ENCODE measurements around the gene HLCS. TPM values are rescaled to one million over a fixed set of nuclear protein-coding genes. Genes with fewer than 3 reads are reported as not detected.

Gene HLCS
- total and polyA plus RNA-seq, 2 experiments from 2014 or later, result 10.6 to 30.4 TPM

DNA sequence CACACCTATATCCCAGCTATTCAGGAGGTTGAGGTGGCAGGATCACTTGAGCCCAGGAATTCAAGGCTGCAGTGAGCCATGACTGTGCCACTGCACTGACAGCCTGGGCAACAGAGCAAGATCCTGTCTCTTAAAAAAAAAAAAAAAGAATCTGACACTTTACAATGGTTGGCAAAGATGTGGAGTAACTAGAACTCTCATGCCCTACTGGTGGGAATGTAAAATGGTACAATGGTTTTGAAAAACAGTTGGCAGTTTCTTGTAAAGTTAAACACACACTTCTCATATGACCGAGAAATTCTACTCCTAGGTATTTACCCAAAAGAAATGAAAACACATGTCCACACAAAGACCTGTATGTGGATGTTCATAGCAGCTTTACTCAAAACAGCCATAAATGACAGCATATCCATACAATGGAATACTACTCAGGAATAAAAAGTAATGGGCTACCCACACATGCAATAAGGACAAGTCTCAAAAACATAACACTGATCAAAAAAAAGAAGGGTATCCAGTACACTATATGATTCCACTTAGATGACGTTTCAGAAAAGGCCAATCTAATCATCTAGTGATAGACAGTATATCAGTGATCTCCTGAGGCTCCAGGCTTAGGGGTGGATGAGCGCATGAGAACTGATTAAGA lies 58.1 kb downstream of the HLCS start:
- TF ChIP-seq, protein P1, sequence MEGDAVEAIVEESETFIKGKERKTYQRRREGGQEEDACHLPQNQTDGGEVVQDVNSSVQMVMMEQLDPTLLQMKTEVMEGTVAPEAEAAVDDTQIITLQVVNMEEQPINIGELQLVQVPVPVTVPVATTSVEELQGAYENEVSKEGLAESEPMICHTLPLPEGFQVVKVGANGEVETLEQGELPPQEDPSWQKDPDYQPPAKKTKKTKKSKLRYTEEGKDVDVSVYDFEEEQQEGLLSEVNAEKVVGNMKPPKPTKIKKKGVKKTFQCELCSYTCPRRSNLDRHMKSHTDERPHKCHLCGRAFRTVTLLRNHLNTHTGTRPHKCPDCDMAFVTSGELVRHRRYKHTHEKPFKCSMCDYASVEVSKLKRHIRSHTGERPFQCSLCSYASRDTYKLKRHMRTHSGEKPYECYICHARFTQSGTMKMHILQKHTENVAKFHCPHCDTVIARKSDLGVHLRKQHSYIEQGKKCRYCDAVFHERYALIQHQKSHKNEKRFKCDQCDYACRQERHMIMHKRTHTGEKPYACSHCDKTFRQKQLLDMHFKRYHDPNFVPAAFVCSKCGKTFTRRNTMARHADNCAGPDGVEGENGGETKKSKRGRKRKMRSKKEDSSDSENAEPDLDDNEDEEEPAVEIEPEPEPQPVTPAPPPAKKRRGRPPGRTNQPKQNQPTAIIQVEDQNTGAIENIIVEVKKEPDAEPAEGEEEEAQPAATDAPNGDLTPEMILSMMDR (IDR thresholded peaks at IDR 0.05; ENCODE audit: poor library complexity), result peak; percentile 16
- no peak for TF ChIP-seq EZH2phosphoT487 (IDR thresholded peaks at IDR 0.05; ENCODE audit: low read depth, severe bottlenecking, unreplicated experiment)
- no peak for TF ChIP-seq EZH2 (IDR thresholded peaks at IDR 0.05; ENCODE audit: borderline replicate concordance)
- Histone ChIP-seq H3K9me3 (ENCODE audit: low read depth) (no peaks in the 10 kb centered on the region), H3K4me2 (no peak overlapping the region), H2AFZ (no peak overlapping the region), H3K36me3 (replicated peaks; ENCODE audit: insufficient read depth, low read depth) (no peaks in the 10 kb centered on the region), H3K27ac (peak overlapping the region; percentile 92), H3K79me2 (peaks cover 18% of the 10 kb centered on the region), H3K4me3 (no peak overlapping the region), H4K20me1 (ENCODE audit: insufficient read depth, poor library complexity, severe bottlenecking) (no peaks in the 10 kb centered on the region), H3K9me2 (replicated peaks; ENCODE audit: insufficient read depth) (no peaks in the 10 kb centered on the region), H3K4me1 (ENCODE audit: insufficient read depth) (peaks cover 17% of the 10 kb centered on the region), H3K27me3 (no peaks in the 10 kb centered on the region)
- no peak for DNase-seq (ENCODE audit: low spot score)
- WGBS (ENCODE audit: low lambda C conversion rate, missing lambda C conversion rate), result 68% methylated on average over 3 of the region's 3 CpGs

DNA sequence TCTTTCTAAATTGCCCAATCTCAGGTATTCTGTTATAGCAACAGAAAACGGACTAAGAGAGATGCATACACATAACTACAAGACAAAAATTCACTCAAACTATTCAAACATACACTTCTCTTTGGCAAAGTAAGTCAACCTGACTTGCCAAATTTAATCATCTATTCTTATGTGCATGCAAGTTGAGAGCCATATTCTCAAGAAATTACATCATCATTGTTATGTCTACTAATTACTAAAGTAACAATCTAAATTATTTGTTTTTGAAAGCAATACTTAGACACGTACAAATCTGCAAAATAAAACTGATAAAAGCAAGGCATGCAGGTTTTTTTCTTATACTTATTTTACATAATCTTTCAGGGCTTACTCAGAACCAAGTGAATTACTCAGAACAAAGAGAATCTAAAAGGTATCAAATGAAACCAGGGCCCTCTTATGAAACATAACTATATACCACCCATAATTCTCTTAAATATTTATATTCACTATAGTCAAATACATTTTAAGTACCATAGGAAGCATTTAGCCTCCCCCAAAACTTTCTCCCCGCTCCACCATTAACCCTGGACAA lies 62.3 kb downstream of the HLCS start:
- no peaks in the 10 kb centered on the region for H3K27me3 ChIP-seq
- H4K20me1 ChIP-seq (ENCODE audit: insufficient read depth, poor library complexity, severe bottlenecking), result no peaks in the 10 kb centered on the region
- 90% methylated on average over 3 of the region's 3 CpGs for WGBS (ENCODE audit: low lambda C conversion rate, missing lambda C conversion rate)
- H3K36me3 ChIP-seq (replicated peaks; ENCODE audit: insufficient read depth, low read depth), result no peaks in the 10 kb centered on the region
- H3K9me2 ChIP-seq (replicated peaks; ENCODE audit: insufficient read depth), result no peaks in the 10 kb centered on the region
- TF ChIP-seq, protein P1 (IDR thresholded peaks at IDR 0.05; ENCODE audit: poor library complexity), result no peak
- TF ChIP-seq EZH2 (IDR thresholded peaks at IDR 0.05; ENCODE audit: borderline replicate concordance), result no peak
- no peak for TF ChIP-seq EZH2phosphoT487 (IDR thresholded peaks at IDR 0.05; ENCODE audit: low read depth, severe bottlenecking, unreplicated experiment)
- H3K4me3 ChIP-seq, result no peak overlapping the region
- no peak overlapping the region for H3K27ac ChIP-seq
- H2AFZ ChIP-seq, result no peak overlapping the region
- no peaks in the 10 kb centered on the region for H3K9me3 ChIP-seq (ENCODE audit: low read depth)
- H3K4me2 ChIP-seq, result no peak overlapping the region
- H3K4me1 ChIP-seq (ENCODE audit: insufficient read depth), result peaks cover 6% of the 10 kb centered on the region
- peaks cover 18% of the 10 kb centered on the region for H3K79me2 ChIP-seq
- DNase-seq (ENCODE audit: low spot score), result no peak

DNA sequence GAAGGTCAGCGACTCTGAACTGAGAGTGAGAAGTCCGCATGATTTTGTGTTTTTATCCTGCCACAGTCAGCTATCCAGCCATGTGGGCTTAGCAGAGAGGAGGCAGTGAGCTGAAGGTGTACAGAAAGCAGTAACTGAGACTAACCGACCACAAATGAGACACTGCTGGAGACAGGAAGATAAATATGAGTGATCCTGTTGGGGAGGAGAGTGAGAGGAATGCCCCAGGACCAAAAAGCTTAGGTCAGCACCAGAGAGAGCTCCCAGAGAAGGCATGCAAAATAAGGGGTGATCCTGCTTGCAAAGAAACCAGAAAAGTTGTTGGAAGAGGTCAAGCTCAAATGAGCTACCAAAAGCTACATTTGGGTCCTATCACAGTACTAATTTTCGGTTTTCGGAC lies 63.7 kb downstream of the HLCS start:
- no peaks in the 10 kb centered on the region for H3K36me3 ChIP-seq (replicated peaks; ENCODE audit: insufficient read depth, low read depth)
- H3K27me3 ChIP-seq, result no peaks in the 10 kb centered on the region
- H4K20me1 ChIP-seq (ENCODE audit: insufficient read depth, poor library complexity, severe bottlenecking), result no peaks in the 10 kb centered on the region
- WGBS (ENCODE audit: low lambda C conversion rate, missing lambda C conversion rate), result 79% methylated on average over 5 of the region's 5 CpGs
- H3K9me2 ChIP-seq (replicated peaks; ENCODE audit: insufficient read depth), result no peaks in the 10 kb centered on the region
- no peaks in the 10 kb centered on the region for H3K9me3 ChIP-seq (ENCODE audit: low read depth)
- TF ChIP-seq, protein P1 (IDR thresholded peaks at IDR 0.05; ENCODE audit: poor library complexity), result no peak
- TF ChIP-seq EZH2 (IDR thresholded peaks at IDR 0.05; ENCODE audit: borderline replicate concordance), result no peak
- no peak for TF ChIP-seq EZH2phosphoT487 (IDR thresholded peaks at IDR 0.05; ENCODE audit: low read depth, severe bottlenecking, unreplicated experiment)
- H3K4me3 ChIP-seq, result no peak overlapping the region
- H2AFZ ChIP-seq, result no peak overlapping the region
- H3K27ac ChIP-seq, result no peak overlapping the region
- H3K4me2 ChIP-seq, result no peak overlapping the region
- no peaks in the 10 kb centered on the region for H3K4me1 ChIP-seq (ENCODE audit: insufficient read depth)
- DNase-seq (ENCODE audit: low spot score), result no peak
- peaks cover 14% of the 10 kb centered on the region for H3K79me2 ChIP-seq
